H1 (cell line): Measurements from ENCODE around the gene MRPS26. TPM values are rescaled to one million over a fixed set of nuclear protein-coding genes. Genes with fewer than 3 reads are reported as not detected.

Experiments used
- CTCF ChIA-PET: fragments of 300-600 bp; sonication (Branson Sonifier 250); formaldehyde crosslinking; loops from one replicate; lab custom pipeline; 2021; ENCODE audit not compliant: partially characterized antibody; lab: Charles Lee
- POLR2A ChIA-PET: fragments of 300-600 bp; sonication (Branson Sonifier 250); formaldehyde crosslinking; loops from one replicate; lab custom pipeline; 2021; ENCODE audit warnings: inconsistent platforms; ENCODE audit not compliant: partially characterized antibody; lab: Charles Lee
- DNase-seq, 2 experiments: peaks; one replicate each; pipeline versions ENCODE4 v3.0.0 to v3.0.0-alpha.2; 2010 to 2022; ENCODE audit warnings: low spot score in 2 of 2, low read depth in 1 of 2, mixed read lengths in 1 of 2
- FAIRE-seq: peaks from 2 replicates; lab custom pipeline; 2011; peaks lifted over from hg19 to GRCh38; lab: Jason Lieb, UNC
- H2AFZ ChIP-seq: 2 replicates; pipeline ENCODE4 v1.8.1; 2012; ENCODE audit warnings: low read length, inconsistent platforms
- H2AK5ac ChIP-seq: 2 replicates; pipeline ENCODE4 v1.6.1; 2013; ENCODE audit warnings: low read depth, low read length
- H2BK120ac ChIP-seq: replicated peaks from 2 replicates; pipeline ENCODE3; 2013; ENCODE audit warnings: low read depth, low read length, inconsistent platforms
- H2BK12ac ChIP-seq: 2 replicates; pipeline ENCODE4 v1.6.1; 2013; ENCODE audit warnings: low read depth, low read length
- H2BK15ac ChIP-seq: 2 replicates; pipeline ENCODE4 v1.6.1; 2013; ENCODE audit warnings: low read length
- H2BK20ac ChIP-seq: 2 replicates; pipeline ENCODE4 v1.6.1; 2013; ENCODE audit warnings: low read length
- H2BK5ac ChIP-seq: 2 replicates; pipeline ENCODE4 v1.6.1; 2013; ENCODE audit warnings: low read depth, low read length
- H3K14ac ChIP-seq: 2 replicates; pipeline ENCODE4 v1.6.1; 2013; ENCODE audit warnings: inconsistent platforms; ENCODE audit not compliant: insufficient read length
- H3K18ac ChIP-seq: 2 replicates; pipeline ENCODE4 v1.6.1; 2013; ENCODE audit warnings: low read length; ENCODE audit errors: extremely low read depth
- H3K23ac ChIP-seq: 2 replicates; pipeline ENCODE4 v1.6.1; 2013; ENCODE audit warnings: inconsistent platforms; ENCODE audit not compliant: insufficient read length
- H3K23me2 ChIP-seq: 2 replicates; pipeline ENCODE4 v1.6.1; 2013; ENCODE audit warnings: low read depth, low read length
- H3K27ac ChIP-seq: 2 replicates; pipeline ENCODE4 v1.6.1; 2011; ENCODE audit warnings: low read depth, low read length, inconsistent platforms
- H3K27me3 ChIP-seq, 4 experiments: replicated peaks in 1 of 4; 1 replicate in 1 of 4; 2 replicates in 3 of 4; pipeline versions ENCODE4 v1.6.1 to v1.8.1; 2011 to 2013; ENCODE audit warnings: low read length in 3 of 4, mild to moderate bottlenecking in 3 of 4, inconsistent platforms in 2 of 4, mixed read lengths in 2 of 4, moderate library complexity in 1 of 4; ENCODE audit not compliant: control insufficient read depth in 3 of 4, insufficient read depth in 3 of 4; ENCODE audit errors: extremely low read depth in 1 of 4
- H3K36me3 ChIP-seq, 4 experiments: 2 replicates each; pipeline versions ENCODE4 v1.6.1 to v1.8.1; 2011 to 2013; ENCODE audit warnings: mild to moderate bottlenecking in 4 of 4, low read length in 3 of 4, moderate library complexity in 2 of 4, control low read depth in 1 of 4, inconsistent platforms in 1 of 4; ENCODE audit not compliant: insufficient read depth in 4 of 4, control insufficient read depth in 2 of 4
- H3K4ac ChIP-seq: replicated peaks from 2 replicates; pipeline ENCODE3; 2013; ENCODE audit warnings: low read length, low read depth, mixed read lengths, inconsistent platforms; ENCODE audit not compliant: insufficient read length
- H3K4me1 ChIP-seq, 4 experiments: replicated peaks in 1 of 4; 1 replicate in 1 of 4; 2 replicates in 3 of 4; pipeline versions ENCODE4 v1.6.1 to v1.8.1; 2011 to 2013; ENCODE audit warnings: low read length in 3 of 4, inconsistent platforms in 2 of 4, mixed read lengths in 1 of 4; ENCODE audit not compliant: insufficient read depth in 4 of 4, control insufficient read depth in 3 of 4
- H3K4me2 ChIP-seq, 2 experiments: 2 replicates each; pipeline versions ENCODE4 v1.6.1 to v1.8.1; 2011 to 2013; ENCODE audit warnings: low read depth in 2 of 2, low read length in 2 of 2, control low read depth in 1 of 2, inconsistent platforms in 1 of 2, mild to moderate bottlenecking in 1 of 2; ENCODE audit not compliant: insufficient read depth in 1 of 2
- H3K4me3 ChIP-seq, 4 experiments: fragments of 200-600, 300-600 bp in 1 of 4; sonication (generic), shearing (Covaris generic), sonication (Bioruptor Twin) in 1 of 4; 2 replicates each; pipeline versions ENCODE4 v1.5.1 to v1.8.1; 2011 to 2016; ENCODE audit warnings: low read length in 4 of 4, low read depth in 3 of 4, control low read depth in 2 of 4, inconsistent platforms in 2 of 4, mild to moderate bottlenecking in 2 of 4, mixed read lengths in 1 of 4, moderate library complexity in 1 of 4; ENCODE audit not compliant: insufficient read depth in 2 of 4; ENCODE audit errors: extremely low read depth in 1 of 4
- H3K56ac ChIP-seq: replicated peaks from 2 replicates; pipeline ENCODE3; 2013; ENCODE audit warnings: low read depth, mild to moderate bottlenecking, mixed read lengths, low read length, inconsistent platforms; ENCODE audit not compliant: insufficient read length
- H3K79me1 ChIP-seq: 2 replicates; pipeline ENCODE4 v1.6.1; 2013; ENCODE audit warnings: low read depth, low read length, control low read depth
- H3K79me2 ChIP-seq, 2 experiments: 2 replicates each; pipeline versions ENCODE4 v1.6.1 to v1.8.1; 2012 to 2013; ENCODE audit warnings: low read length in 2 of 2, mild to moderate bottlenecking in 2 of 2, inconsistent platforms in 1 of 2; ENCODE audit not compliant: insufficient read depth in 2 of 2, control insufficient read depth in 1 of 2
- H3K9ac ChIP-seq, 4 experiments: replicated peaks in 1 of 4; 1 replicate in 1 of 4; 2 replicates in 3 of 4; pipeline versions ENCODE4 v1.6.1 to v1.8.1; 2011 to 2013; ENCODE audit warnings: low read depth in 3 of 4, low read length in 3 of 4, control low read depth in 2 of 4, mild to moderate bottlenecking in 2 of 4, moderate library complexity in 2 of 4, inconsistent platforms in 1 of 4; ENCODE audit errors: extremely low read depth in 1 of 4
- H3K9me3 ChIP-seq, 2 experiments: 2 replicates each; pipeline versions ENCODE4 v1.6.1 to v1.8.1; 2012 to 2013; ENCODE audit warnings: mild to moderate bottlenecking in 2 of 2, moderate library complexity in 2 of 2, control low read depth in 1 of 2, inconsistent platforms in 1 of 2, low read depth in 1 of 2, low read length in 1 of 2, mixed read lengths in 1 of 2; ENCODE audit not compliant: insufficient read depth in 2 of 2
- H4K20me1 ChIP-seq, 2 experiments: replicated peaks in 1 of 2; 2 replicates each; pipeline versions ENCODE3 to v1.8.1; 2011 to 2013; ENCODE audit warnings: inconsistent platforms in 2 of 2, low read length in 2 of 2, mild to moderate bottlenecking in 1 of 2; ENCODE audit not compliant: insufficient read depth in 2 of 2, control insufficient read depth in 1 of 2
- H4K5ac ChIP-seq: 2 replicates; pipeline ENCODE4 v1.6.1; 2013; ENCODE audit warnings: low read length, low read depth, mixed read lengths, inconsistent platforms; ENCODE audit not compliant: insufficient read length
- H4K8ac ChIP-seq: 2 replicates; pipeline ENCODE4 v1.8.0; 2013; ENCODE audit warnings: mild to moderate bottlenecking, moderate library complexity, low read length, inconsistent platforms; ENCODE audit not compliant: insufficient read depth; ENCODE audit errors: extremely low read depth
- H4K91ac ChIP-seq: replicated peaks from 2 replicates; pipeline ENCODE3; 2013; ENCODE audit warnings: low read length, mixed read lengths, inconsistent platforms; ENCODE audit not compliant: insufficient read length
- BACH1 ChIP-seq: IDR thresholded peaks from 2 replicates; pipeline ENCODE4 v1.6.1; 2012; ENCODE audit warnings: low read length, improper control_type of control experiment
- WGBS, 2 experiments: shearing (Covaris generic) in 1 of 2; methylation state at CpG; one replicate each; pipeline versions ENCODE4 v1.1.6 to v1.1.7; 2013 to 2015; ENCODE audit warnings: low lambda C conversion rate in 2 of 2, mixed read lengths in 2 of 2, inconsistent platforms in 1 of 2, low coverage in 1 of 2, missing lambda C conversion rate in 1 of 2; ENCODE audit not compliant: insufficient replicate concordance in 2 of 2, insufficient coverage in 1 of 2, insufficient read length in 1 of 2; ENCODE audit errors: extremely low coverage in 1 of 2, missing lambda C conversion rate in 1 of 2; 5-methylcytosine and 5-hydroxymethylcytosine counted together
- polyA plus RNA-seq, 7 experiments: library from polyadenylated mRNA; depleted of rRNA in 3 of 7; stranded (reverse) in 5 of 7; unstranded in 2 of 7; fragments of >200 nt in 5 of 7; fragments of 200-250 nt in 2 of 7; gene quantifications; 1 replicate in 5 of 7; 2 replicates in 1 of 7; 4 replicates in 1 of 7; pipeline versions ENCODE4 v1.2.1 to v1.2.3, GENCODE V29; 2011 to 2013; ENCODE audit warnings: missing spikeins in 2 of 7, mixed read lengths in 2 of 7
- total RNA-seq: library from RNA; stranded (reverse); fragmentation: NEBNext Ultra II Directional; extraction: Animal tissue kit (Norgen Biotek cat#: 25700); gene quantifications from 2 replicates; pipeline ENCODE4 v1.2.1, GENCODE V29; 2021

MRPS26 gene
- total and polyA plus RNA-seq, 2 of the 8 experiments (the other 6 are each of a cell fraction or from before 2014, with no cell fraction given): 83.6 to 103 TPM

GRCh38 chr20:3013771-3014170 lies 32.1 kb upstream of the MRPS26 start:
- H3K27ac ChIP-seq: no peak overlapping the region
- no peak for FAIRE-seq
- H3K79me2 ChIP-seq: no peaks in the 10 kb centered on the region
- H3K79me1 ChIP-seq: no peaks in the 10 kb centered on the region
- no peak overlapping the region for H3K23ac ChIP-seq
- H3K36me3 ChIP-seq: peaks cover 6 to 27% (median 11%) of the 10 kb centered on the region in 4 experiments
- CTCF ChIA-PET: no interaction called here
- no peak overlapping the region for H3K4me2 ChIP-seq
- no peak overlapping the region for H3K9ac ChIP-seq
- H2BK120ac ChIP-seq: no peak overlapping the region
- H3K4me1 ChIP-seq: no peaks in the 10 kb centered on the region
- no peak overlapping the region for H3K18ac ChIP-seq
- no peak overlapping the region for H4K8ac ChIP-seq
- H3K23me2 ChIP-seq: no peaks in the 10 kb centered on the region
- no peak overlapping the region for H2BK12ac ChIP-seq
- POLR2A ChIA-PET: no interaction called here
- no peak overlapping the region for H2AFZ ChIP-seq
- no peak overlapping the region for H4K91ac ChIP-seq
- no peak overlapping the region for H2BK5ac ChIP-seq
- no peak overlapping the region for H2BK20ac ChIP-seq
- H3K4me3 ChIP-seq: no peak overlapping the region
- TF ChIP-seq BACH1: no peak
- H3K4ac ChIP-seq: no peak overlapping the region
- H2BK15ac ChIP-seq: no peak overlapping the region
- no peaks in the 10 kb centered on the region for H3K27me3 ChIP-seq
- peaks cover 3 to 7% of the 10 kb centered on the region in 2 experiments; a peak in 1 of 4 replicates for H3K9me3 ChIP-seq
- no peak overlapping the region for H3K56ac ChIP-seq
- H2AK5ac ChIP-seq: no peak overlapping the region
- no peak overlapping the region for H4K5ac ChIP-seq
- no peak for DNase-seq
- H3K14ac ChIP-seq: no peak overlapping the region
- WGBS, 2 experiments: 92% methylated on average over 5 of the region's 5 CpGs; no CpG with 5 or more reads in 1 of the 2 experiments
- H4K20me1 ChIP-seq: no peaks in the 10 kb centered on the region
